Neural progenitor cell (in vitro differentiated cells): Measurements from ENCODE around the gene GOLGB1.

Experiments used
- EZH2 ChIP-seq: fragments of 200-600 bp; sonication (generic); IDR thresholded peaks from 2 replicates; pipeline ENCODE4 v1.6.1; 2017; ENCODE audit warnings: antibody characterized with exemption, mild to moderate bottlenecking, moderate library complexity
- EZH2phosphoT487 ChIP-seq: fragments of 200-600 bp; sonication (generic); IDR thresholded peaks from 2 replicates; pipeline ENCODE4 v1.6.1; 2017; ENCODE audit warnings: antibody characterized with exemption
- TF ChIP-seq, protein P1 (sequence below): fragments of 200-600 bp; sonication (generic); IDR thresholded peaks from 2 replicates; pipeline ENCODE4 v1.5.1; 2017; ENCODE audit warnings: antibody characterized with exemption, mild to moderate bottlenecking

DNA sequence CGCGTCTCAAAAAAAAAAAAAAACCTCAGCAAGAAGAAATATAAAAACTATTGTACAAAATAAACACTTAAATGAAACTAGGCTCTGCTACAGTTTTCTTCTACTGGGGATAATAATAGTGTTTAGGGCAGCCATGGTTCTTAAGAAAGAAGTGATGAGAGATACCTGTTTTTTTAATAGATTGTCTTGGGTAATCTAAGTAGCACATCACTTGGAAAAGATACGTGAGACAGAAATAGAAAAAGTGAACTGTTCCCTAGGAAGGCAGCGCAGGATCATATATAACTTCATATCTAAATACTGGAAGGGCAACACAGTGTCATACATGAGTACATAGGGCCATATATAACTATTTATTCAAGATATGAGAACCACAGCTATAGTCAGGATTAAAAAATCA, 11.9 kb downstream of the GOLGB1 start:
- TF ChIP-seq EZH2 (no peak), EZH2phosphoT487 (no peak)
- TF ChIP-seq, protein P1, sequence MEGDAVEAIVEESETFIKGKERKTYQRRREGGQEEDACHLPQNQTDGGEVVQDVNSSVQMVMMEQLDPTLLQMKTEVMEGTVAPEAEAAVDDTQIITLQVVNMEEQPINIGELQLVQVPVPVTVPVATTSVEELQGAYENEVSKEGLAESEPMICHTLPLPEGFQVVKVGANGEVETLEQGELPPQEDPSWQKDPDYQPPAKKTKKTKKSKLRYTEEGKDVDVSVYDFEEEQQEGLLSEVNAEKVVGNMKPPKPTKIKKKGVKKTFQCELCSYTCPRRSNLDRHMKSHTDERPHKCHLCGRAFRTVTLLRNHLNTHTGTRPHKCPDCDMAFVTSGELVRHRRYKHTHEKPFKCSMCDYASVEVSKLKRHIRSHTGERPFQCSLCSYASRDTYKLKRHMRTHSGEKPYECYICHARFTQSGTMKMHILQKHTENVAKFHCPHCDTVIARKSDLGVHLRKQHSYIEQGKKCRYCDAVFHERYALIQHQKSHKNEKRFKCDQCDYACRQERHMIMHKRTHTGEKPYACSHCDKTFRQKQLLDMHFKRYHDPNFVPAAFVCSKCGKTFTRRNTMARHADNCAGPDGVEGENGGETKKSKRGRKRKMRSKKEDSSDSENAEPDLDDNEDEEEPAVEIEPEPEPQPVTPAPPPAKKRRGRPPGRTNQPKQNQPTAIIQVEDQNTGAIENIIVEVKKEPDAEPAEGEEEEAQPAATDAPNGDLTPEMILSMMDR: no peak
